Nephron (organoid): Measurements from ENCODE around the gene MRPL48.

Experiments
- H3K27ac Mint-ChIP-seq, 3 experiments: 2 replicates each; pipeline ENCODE4 v1.8.0; 2020; ENCODE audit warnings: mixed read lengths in 3 of 3, mild to moderate bottlenecking in 2 of 3, moderate library complexity in 1 of 3
- H3K27me3 Mint-ChIP-seq: 2 replicates; pipeline ENCODE4 v1.8.0; 2021; ENCODE audit warnings: low read depth, mild to moderate bottlenecking, moderate library complexity, mixed read lengths
- H3K36me3 Mint-ChIP-seq: 2 replicates; pipeline ENCODE4 v1.8.0; 2020; ENCODE audit warnings: low read depth, mixed read lengths
- H3K4me1 Mint-ChIP-seq: 2 replicates; pipeline ENCODE4 v1.8.0; 2020; ENCODE audit warnings: mixed read lengths
- H3K4me3 Mint-ChIP-seq, 3 experiments: 2 replicates each; pipeline ENCODE4 v1.8.0; 2020; ENCODE audit warnings: mild to moderate bottlenecking in 3 of 3, mixed read lengths in 3 of 3, moderate library complexity in 2 of 3
- H3K9me3 Mint-ChIP-seq: 2 replicates; pipeline ENCODE4 v1.8.0; 2020; ENCODE audit warnings: mixed read lengths
- CTCF ChIP-seq, 3 experiments: fragments of 200-600 bp; sonication (generic); IDR thresholded peaks; one replicate each; pipeline ENCODE4 v1.5.0; 2021; ENCODE audit warnings: antibody characterized with exemption in 3 of 3; ENCODE audit not compliant: unreplicated experiment in 3 of 3

MRPL48 gene

GRCh38 chr11:73792584-73792983 is 4.9 kb downstream of the MRPL48 start:
- H3K27me3 Mint-ChIP-seq, result no peaks in the 10 kb centered on the region
- TF ChIP-seq CTCF (IDR thresholded peaks at IDR 0.05; ENCODE audit: unreplicated experiment in 3 of 3), result no peak
- H3K9me3 Mint-ChIP-seq, result no peaks in the 10 kb centered on the region
- H3K4me3 Mint-ChIP-seq, result no peak overlapping the region
- H3K4me1 Mint-ChIP-seq, result peaks cover 8% of the 10 kb centered on the region
- no peaks in the 10 kb centered on the region for H3K36me3 Mint-ChIP-seq
- H3K27ac Mint-ChIP-seq, result no peak overlapping the region

GRCh38 chr11:73795925-73796632 is 8.4 kb downstream of the MRPL48 start:
- Mint-ChIP-seq H3K4me1 (no peaks in the 10 kb centered on the region), H3K36me3 (no peaks in the 10 kb centered on the region), H3K9me3 (no peaks in the 10 kb centered on the region), H3K4me3 (no peak overlapping the region), H3K27ac (no peak overlapping the region), H3K27me3 (no peaks in the 10 kb centered on the region)
- no peak for TF ChIP-seq CTCF (IDR thresholded peaks at IDR 0.05; ENCODE audit: unreplicated experiment in 3 of 3)

- H3K36me3 Mint-ChIP-seq, result no peaks in the 10 kb centered on the region
- H3K4me3 Mint-ChIP-seq, result no peak overlapping the region
- no peaks in the 10 kb centered on the region for H3K27me3 Mint-ChIP-seq
- H3K9me3 Mint-ChIP-seq, result no peaks in the 10 kb centered on the region
- TF ChIP-seq CTCF (IDR thresholded peaks at IDR 0.05; ENCODE audit: unreplicated experiment in 3 of 3), result no peak
- H3K4me1 Mint-ChIP-seq, result no peaks in the 10 kb centered on the region
- H3K27ac Mint-ChIP-seq, result no peak overlapping the region
These were observed 9.8 kb downstream of the MRPL48 start for GRCh38 chr11:73797457-73797856.

- H3K9me3 Mint-ChIP-seq, result no peaks in the 10 kb centered on the region
- H3K36me3 Mint-ChIP-seq, result no peaks in the 10 kb centered on the region
- H3K27me3 Mint-ChIP-seq, result no peaks in the 10 kb centered on the region
- H3K4me1 Mint-ChIP-seq, result no peaks in the 10 kb centered on the region
- H3K27ac Mint-ChIP-seq, result no peak overlapping the region
- no peak overlapping the region for H3K4me3 Mint-ChIP-seq
- TF ChIP-seq CTCF (IDR thresholded peaks at IDR 0.05; ENCODE audit: unreplicated experiment in 3 of 3), result no peak
These were observed 12.7 kb downstream of the MRPL48 start for GRCh38 chr11:73800276-73800806.

- Mint-ChIP-seq H3K4me1 (no peaks in the 10 kb centered on the region), H3K27me3 (no peaks in the 10 kb centered on the region), H3K4me3 (no peak overlapping the region), H3K27ac (no peak overlapping the region), H3K9me3 (no peaks in the 10 kb centered on the region), H3K36me3 (peaks cover 4% of the 10 kb centered on the region)
- TF ChIP-seq CTCF (IDR thresholded peaks at IDR 0.05; ENCODE audit: unreplicated experiment in 3 of 3), result no peak
These were observed 13.5 kb downstream of the MRPL48 start for GRCh38 chr11:73801136-73801535.

GRCh38 chr11:73804712-73805111 is 17.0 kb downstream of the MRPL48 start:
- Mint-ChIP-seq H3K36me3 (peaks cover 23% of the 10 kb centered on the region), H3K9me3 (no peaks in the 10 kb centered on the region), H3K4me1 (no peaks in the 10 kb centered on the region), H3K4me3 (no peak overlapping the region), H3K27me3 (no peaks in the 10 kb centered on the region), H3K27ac (no peak overlapping the region)
- no peak for TF ChIP-seq CTCF (IDR thresholded peaks at IDR 0.05; ENCODE audit: unreplicated experiment in 3 of 3)
